ENCODE measurements around the gene NCAPG2.

- TF ChIP-seq CTCF (conservative IDR thresholded peaks at IDR 0.05; ENCODE audit: low read length) (no peak), EZH2phosphoT487 (IDR thresholded peaks at IDR 0.05; ENCODE audit: borderline replicate concordance) (no peak)
Measured at GRCh38 chr7:158588085-158588877, 116.3 kb downstream of the NCAPG2 start.

Measured in Loucy (cell line).